ENCODE results near the gene NPR3. TPM values are rescaled to one million over a fixed set of nuclear protein-coding genes. Genes with fewer than 3 reads are reported as not detected.

The NPR3 gene
- total and polyA plus RNA-seq, 9 donors, result 1.8 to 42.1 (median 5.8) TPM

- Histone ChIP-seq H3K27me3 (no peaks in the 10 kb centered on the region), H3K4me3 (no peak overlapping the region), H3K27ac (no peak overlapping the region), H3K9me3 (no peaks in the 10 kb centered on the region), H3K36me3 (no peaks in the 10 kb centered on the region), H3K4me1 (ENCODE audit: insufficient read depth) (peaks cover 4% of the 10 kb centered on the region)
- 86 to 98% (median 92%) methylated on average over 2 of the region's 2 CpGs for WGBS, 3 donors
- no peak for DNase-seq
- TF ChIP-seq CTCF (IDR thresholded peaks at IDR 0.05) (no peak), EP300 (IDR thresholded peaks at IDR 0.05) (no peak), POLR2A (IDR thresholded peaks at IDR 0.05) (no peak)
- intact Hi-C loops (cut with DNase I), result no loop called here
Measured at GRCh38 chr5:32777733-32778132, 66.6 kb downstream of the NPR3 start.

GRCh38 chr5:32778403-32778802 is 67.3 kb downstream of the NPR3 start:
- intact Hi-C loops (cut with DNase I), result no loop called here
- H3K9me3 ChIP-seq, result no peaks in the 10 kb centered on the region

GRCh38 chr5:32779754-32780415 is 68.8 kb downstream of the NPR3 start:
- WGBS, 3 donors, result 26 to 42% (median 31%) methylated on average over 5 of the region's 5 CpGs
- H3K27ac ChIP-seq, result no peak overlapping the region
- H3K36me3 ChIP-seq, result no peaks in the 10 kb centered on the region
- no peaks in the 10 kb centered on the region for H3K9me3 ChIP-seq
- no peak overlapping the region for H3K4me3 ChIP-seq
- no peaks in the 10 kb centered on the region for H3K27me3 ChIP-seq
- TF ChIP-seq POLR2A (IDR thresholded peaks at IDR 0.05) (no peak), CTCF (IDR thresholded peaks at IDR 0.05) (no peak), EP300 (IDR thresholded peaks at IDR 0.05) (no peak)
- intact Hi-C loops (cut with DNase I), result no loop called here
- DNase-seq, result no peak
- H3K4me1 ChIP-seq (ENCODE audit: insufficient read depth), result peaks cover 4% of the 10 kb centered on the region

More at GRCh38 chr5:32778403-32778802, 67.3 kb downstream of the NPR3 start:
- 94 to 97% (median 97%) methylated on average over 2 of the region's 2 CpGs for WGBS, 3 donors
- Histone ChIP-seq H3K27me3 (no peaks in the 10 kb centered on the region), H3K4me1 (ENCODE audit: insufficient read depth) (peaks cover 4% of the 10 kb centered on the region), H3K4me3 (no peak overlapping the region), H3K36me3 (no peaks in the 10 kb centered on the region), H3K27ac (no peak overlapping the region)
- DNase-seq, result no peak
- TF ChIP-seq POLR2A (IDR thresholded peaks at IDR 0.05) (no peak), CTCF (IDR thresholded peaks at IDR 0.05) (no peak), EP300 (IDR thresholded peaks at IDR 0.05) (no peak)

GRCh38 chr5:32780508-32780919 is 69.4 kb downstream of the NPR3 start:
- Histone ChIP-seq H3K9me3 (no peaks in the 10 kb centered on the region), H3K4me1 (ENCODE audit: insufficient read depth) (peaks cover 4% of the 10 kb centered on the region), H3K27me3 (no peaks in the 10 kb centered on the region), H3K27ac (no peak overlapping the region), H3K4me3 (no peak overlapping the region), H3K36me3 (no peaks in the 10 kb centered on the region)
- WGBS, 3 donors, result 23 to 48% (median 32%) methylated on average over 10 of the region's 10 CpGs
- TF ChIP-seq CTCF (IDR thresholded peaks at IDR 0.05), result no peak
- no peak for TF ChIP-seq POLR2A (IDR thresholded peaks at IDR 0.05)
- TF ChIP-seq EP300 (IDR thresholded peaks at IDR 0.05), result no peak
- DNase-seq, result no peak
- intact Hi-C loops (cut with DNase I), result no loop called here

Data from ovary (tissue), 9 donors.